IMR-90 (cell line): Measurements from ENCODE around the gene CCDC117.

Experiments
- CTCF ChIP-seq: conservative IDR thresholded peaks from 2 replicates; pipeline ENCODE4 v1.5.1; 2012; ENCODE audit warnings: mild to moderate bottlenecking, low read depth, low read length, improper control_type of control experiment
- POLR2A ChIP-seq: IDR thresholded peaks from 2 replicates; pipeline ENCODE4 v1.6.1; 2012; ENCODE audit warnings: mild to moderate bottlenecking, low read depth, low read length
- USF2 ChIP-seq: fragments of 150-350 bp; IDR thresholded peaks from 2 replicates; pipeline ENCODE4 v1.6.1; 2017; ENCODE audit warnings: mild to moderate bottlenecking, antibody characterized with exemption, low read length, low read depth

- TF ChIP-seq CTCF (no peak), USF2 (no peak), POLR2A (no peak)
These were observed 26.5 kb downstream of the CCDC117 start for GRCh38 chr22:28798810-28799605.
